ENCODE data around the gene EMID1. TPM values are rescaled to one million over a fixed set of nuclear protein-coding genes. Genes with fewer than 3 reads are reported as not detected.

Gene EMID1
- total RNA-seq, 2 experiments from 2014 or later, result not detected

GRCh38 chr22:29208879-29209623, 3.4 kb downstream of the EMID1 start:
- Histone ChIP-seq H3K36me3 (ENCODE audit: insufficient read depth, low read length) (no peaks in the 10 kb centered on the region), H3K4me1 (ENCODE audit: insufficient read depth, low read length) (peaks cover 11% of the 10 kb centered on the region), H3K4me3 (ENCODE audit: low read length) (no peak overlapping the region), H3K27ac (ENCODE audit: low read depth in 1 of 2, low read length in 2 of 2) (no peak overlapping the region), H3K27me3 (ENCODE audit: control insufficient read depth in 1 of 2, insufficient read depth in 2 of 2, low read length in 2 of 2) (peaks cover 17 to 41% of the 10 kb centered on the region in 2 experiments), H3K9me3 (ENCODE audit: control insufficient read depth in 1 of 2, insufficient read depth in 1 of 2, low read length in 2 of 2) (peaks cover 0 to 3% of the 10 kb centered on the region in 2 experiments)
- Mint-ChIP-seq H3K4me1 (ENCODE audit: low read depth) (no peaks in the 10 kb centered on the region), H3K27me3 (peaks cover 17% of the 10 kb centered on the region), H3K27ac (no peak overlapping the region), H3K36me3 (ENCODE audit: low read depth) (no peaks in the 10 kb centered on the region), H3K9me3 (no peaks in the 10 kb centered on the region), H3K4me3 (no peak overlapping the region)
- ChIA-PET CTCF (no interaction called here), POLR2A (no interaction called here)
- intact Hi-C loops (cut with DNase I, micrococcal nuclease), result no loop called here
- TF ChIP-seq CTCF (IDR thresholded peaks at IDR 0.05), result no peak
- ATAC-seq (ENCODE audit: poor library complexity) (no peak), DNase-seq (no peak)

GRCh38 chr22:29209624-29209929, 3.9 kb downstream of the EMID1 start:
- Histone ChIP-seq H3K36me3 (ENCODE audit: insufficient read depth, low read length) (no peaks in the 10 kb centered on the region), H3K4me3 (ENCODE audit: low read length) (no peak overlapping the region), H3K27me3 (ENCODE audit: control insufficient read depth in 1 of 2, insufficient read depth in 2 of 2, low read length in 2 of 2) (peaks cover 17 to 35% of the 10 kb centered on the region in 2 experiments), H3K27ac (ENCODE audit: low read depth in 1 of 2, low read length in 2 of 2) (no peak overlapping the region), H3K9me3 (ENCODE audit: control insufficient read depth in 1 of 2, insufficient read depth in 1 of 2, low read length in 2 of 2) (peaks cover 0 to 3% of the 10 kb centered on the region in 2 experiments), H3K4me1 (ENCODE audit: insufficient read depth, low read length) (peaks cover 11% of the 10 kb centered on the region)
- no peak for DNase-seq
- Mint-ChIP-seq H3K4me3 (no peak overlapping the region), H3K27me3 (peaks cover 14% of the 10 kb centered on the region), H3K27ac (no peak overlapping the region), H3K9me3 (no peaks in the 10 kb centered on the region), H3K4me1 (ENCODE audit: low read depth) (no peaks in the 10 kb centered on the region), H3K36me3 (ENCODE audit: low read depth) (no peaks in the 10 kb centered on the region)
- intact Hi-C loops (cut with DNase I, micrococcal nuclease), result no loop called here
- no peak for ATAC-seq (ENCODE audit: poor library complexity)
- CTCF ChIA-PET, result no interaction called here
- POLR2A ChIA-PET, result no interaction called here
- no peak for TF ChIP-seq CTCF (IDR thresholded peaks at IDR 0.05)

- Mint-ChIP-seq H3K27ac (no peak overlapping the region), H3K36me3 (ENCODE audit: low read depth) (no peaks in the 10 kb centered on the region), H3K4me3 (no peak overlapping the region), H3K27me3 (peaks cover 6% of the 10 kb centered on the region), H3K4me1 (ENCODE audit: low read depth) (no peaks in the 10 kb centered on the region), H3K9me3 (no peaks in the 10 kb centered on the region)
- Histone ChIP-seq H3K4me1 (ENCODE audit: insufficient read depth, low read length) (peaks cover 4% of the 10 kb centered on the region), H3K27me3 (ENCODE audit: control insufficient read depth in 1 of 2, insufficient read depth in 2 of 2, low read length in 2 of 2) (peaks cover 10 to 26% of the 10 kb centered on the region in 2 experiments), H3K27ac (ENCODE audit: low read depth in 1 of 2, low read length in 2 of 2) (no peak overlapping the region), H3K9me3 (ENCODE audit: control insufficient read depth in 1 of 2, insufficient read depth in 1 of 2, low read length in 2 of 2) (peaks cover 0 to 3% of the 10 kb centered on the region in 2 experiments), H3K36me3 (ENCODE audit: insufficient read depth, low read length) (no peaks in the 10 kb centered on the region), H3K4me3 (ENCODE audit: low read length) (no peak overlapping the region)
- ChIA-PET CTCF (no interaction called here), POLR2A (no interaction called here)
- DNase-seq (no peak), ATAC-seq (ENCODE audit: poor library complexity) (no peak)
- no peak for TF ChIP-seq CTCF (IDR thresholded peaks at IDR 0.05)
- intact Hi-C loops (cut with DNase I, micrococcal nuclease), result no loop called here
These were observed 5.4 kb downstream of the EMID1 start for GRCh38 chr22:29211066-29211465.

All from CD4-positive, alpha-beta T cell (primary cell).